Omental fat pad (tissue), 4 donors: ENCODE measurements around the gene NKAIN2. TPM values are rescaled to one million over a fixed set of nuclear protein-coding genes. Genes with fewer than 3 reads are reported as not detected.

Source experiments
- ATAC-seq: fragments of 150-250 bp; one replicate; pipeline ENCODE4 v1.9.1; 2016; ENCODE audit warnings: mild to moderate bottlenecking, moderate library complexity; ENCODE audit not compliant: low FRiP score
- DNase-seq: peaks from one replicate; pipeline ENCODE4 v3.0.0-alpha.2; 2019; ENCODE audit warnings: low spot score
- CTCF ChIP-seq, 3 donors: fragments of 450-650 bp; IDR thresholded peaks; one replicate each; pipeline ENCODE4 v1.5.1; 2016 to 2017; ENCODE audit warnings: antibody characterized with exemption in 3 of 3, mild to moderate bottlenecking in 3 of 3, moderate library complexity in 2 of 3
- total RNA-seq, 4 donors: library from RNA; depleted of rRNA; stranded (reverse); fragments of >200 nt; gene quantifications; one replicate each; pipeline ENCODE4 v1.1.0, GENCODE V29; 2016

Gene NKAIN2
- total RNA-seq, 4 donors from 2014 or later, result not detected

GRCh38 chr6:124495665-124496190 lies 692.1 kb downstream of the NKAIN2 start:
- TF ChIP-seq CTCF (IDR thresholded peaks at IDR 0.05), result no peak
- no peak for DNase-seq
- no peak for ATAC-seq

GRCh38 chr6:124496334-124496733 lies 692.7 kb downstream of the NKAIN2 start:
- ATAC-seq (no peak), DNase-seq (no peak)
- no peak for TF ChIP-seq CTCF (IDR thresholded peaks at IDR 0.05)

- no peak for ATAC-seq
- no peak for TF ChIP-seq CTCF (IDR thresholded peaks at IDR 0.05)
- DNase-seq, result no peak
Measured at GRCh38 chr6:124512431-124512830, 708.8 kb downstream of the NKAIN2 start.

GRCh38 chr6:124517339-124517738 lies 713.7 kb downstream of the NKAIN2 start:
- no peak for TF ChIP-seq CTCF (IDR thresholded peaks at IDR 0.05)
- no peak for ATAC-seq
- no peak for DNase-seq

- ATAC-seq (no peak), DNase-seq (no peak)
- TF ChIP-seq CTCF (IDR thresholded peaks at IDR 0.05), result no peak
Measured at GRCh38 chr6:124520514-124520913, 716.8 kb downstream of the NKAIN2 start.

GRCh38 chr6:124522335-124522734 lies 718.7 kb downstream of the NKAIN2 start:
- ATAC-seq (no peak), DNase-seq (no peak)
- TF ChIP-seq CTCF (IDR thresholded peaks at IDR 0.05), result no peak

- no peak for TF ChIP-seq CTCF (IDR thresholded peaks at IDR 0.05)
- no peak for ATAC-seq
Measured at GRCh38 chr6:124524491-124525200, 721.0 kb downstream of the NKAIN2 start.

More at GRCh38 chr6:124524491-124525200, 721.0 kb downstream of the NKAIN2 start:
- no peak for DNase-seq
